ENCODE results near the gene EGLN2.
"Not testable (repeated sequence)": the region's sequence is repeated elsewhere in the genome, so short reads cannot be mapped to it uniquely, and the experiment has no call there.

Gene EGLN2

DNA sequence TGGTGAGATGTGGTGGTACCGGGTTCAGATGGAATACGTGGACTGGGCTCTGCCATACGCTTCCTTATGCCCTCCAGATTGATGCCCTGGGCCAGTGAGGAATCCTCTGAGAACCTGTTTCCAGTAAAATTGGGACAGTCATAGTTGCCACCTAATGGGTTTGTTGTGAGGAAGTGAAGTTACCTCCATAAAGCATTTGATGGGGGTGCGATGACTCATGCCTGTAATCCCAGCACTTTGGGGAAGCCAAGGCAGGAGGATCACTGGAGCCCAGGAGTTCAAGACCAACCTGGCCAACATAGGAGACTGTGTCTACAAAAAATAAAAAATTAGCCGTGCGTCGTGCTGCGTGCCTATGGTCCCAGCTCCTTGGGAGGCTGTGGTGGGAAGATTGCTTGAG lies 43.2 kb upstream of the EGLN2 start:
- H3K27ac ChIP-seq: no peak overlapping the region
- TF ChIP-seq, protein P1, sequence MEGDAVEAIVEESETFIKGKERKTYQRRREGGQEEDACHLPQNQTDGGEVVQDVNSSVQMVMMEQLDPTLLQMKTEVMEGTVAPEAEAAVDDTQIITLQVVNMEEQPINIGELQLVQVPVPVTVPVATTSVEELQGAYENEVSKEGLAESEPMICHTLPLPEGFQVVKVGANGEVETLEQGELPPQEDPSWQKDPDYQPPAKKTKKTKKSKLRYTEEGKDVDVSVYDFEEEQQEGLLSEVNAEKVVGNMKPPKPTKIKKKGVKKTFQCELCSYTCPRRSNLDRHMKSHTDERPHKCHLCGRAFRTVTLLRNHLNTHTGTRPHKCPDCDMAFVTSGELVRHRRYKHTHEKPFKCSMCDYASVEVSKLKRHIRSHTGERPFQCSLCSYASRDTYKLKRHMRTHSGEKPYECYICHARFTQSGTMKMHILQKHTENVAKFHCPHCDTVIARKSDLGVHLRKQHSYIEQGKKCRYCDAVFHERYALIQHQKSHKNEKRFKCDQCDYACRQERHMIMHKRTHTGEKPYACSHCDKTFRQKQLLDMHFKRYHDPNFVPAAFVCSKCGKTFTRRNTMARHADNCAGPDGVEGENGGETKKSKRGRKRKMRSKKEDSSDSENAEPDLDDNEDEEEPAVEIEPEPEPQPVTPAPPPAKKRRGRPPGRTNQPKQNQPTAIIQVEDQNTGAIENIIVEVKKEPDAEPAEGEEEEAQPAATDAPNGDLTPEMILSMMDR (IDR thresholded peaks at IDR 0.05): no peak
- TF ChIP-seq ZFX (IDR thresholded peaks at IDR 0.05; ENCODE audit: borderline replicate concordance): no peak

DNA sequence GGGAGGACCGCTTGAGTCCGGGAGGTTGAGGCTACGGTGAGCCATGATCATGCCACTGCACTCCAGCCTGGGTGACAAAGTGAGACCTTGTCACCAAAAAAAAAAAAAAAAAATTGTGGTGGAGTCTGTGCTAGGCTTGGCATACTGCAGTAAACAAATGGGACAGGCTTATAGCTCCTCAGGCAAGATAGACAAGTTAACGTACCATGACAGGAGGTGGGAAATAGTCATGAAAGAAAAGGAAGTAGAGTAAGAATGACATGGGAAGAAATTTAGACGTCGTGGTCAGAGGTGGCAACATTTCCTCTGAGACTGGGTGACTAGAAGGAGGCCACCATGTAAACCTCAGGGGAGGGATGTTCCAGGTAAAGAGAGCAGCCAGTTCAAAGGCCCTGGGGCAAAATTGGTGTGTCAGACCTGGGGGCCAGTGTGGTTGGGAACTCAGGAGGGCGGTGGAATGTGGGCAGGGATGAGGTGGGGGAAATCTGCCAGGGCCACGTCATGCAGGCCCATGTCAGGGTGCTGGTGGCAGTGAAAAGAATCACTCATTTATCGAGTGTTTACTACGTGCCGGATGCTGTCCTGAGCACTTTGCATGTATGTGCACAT lies 42.4 kb upstream of the EGLN2 start:
- H3K27ac ChIP-seq: no peak overlapping the region
- TF ChIP-seq, protein P1 (IDR thresholded peaks at IDR 0.05): no peak
- TF ChIP-seq ZFX (IDR thresholded peaks at IDR 0.05; ENCODE audit: borderline replicate concordance): no peak

DNA sequence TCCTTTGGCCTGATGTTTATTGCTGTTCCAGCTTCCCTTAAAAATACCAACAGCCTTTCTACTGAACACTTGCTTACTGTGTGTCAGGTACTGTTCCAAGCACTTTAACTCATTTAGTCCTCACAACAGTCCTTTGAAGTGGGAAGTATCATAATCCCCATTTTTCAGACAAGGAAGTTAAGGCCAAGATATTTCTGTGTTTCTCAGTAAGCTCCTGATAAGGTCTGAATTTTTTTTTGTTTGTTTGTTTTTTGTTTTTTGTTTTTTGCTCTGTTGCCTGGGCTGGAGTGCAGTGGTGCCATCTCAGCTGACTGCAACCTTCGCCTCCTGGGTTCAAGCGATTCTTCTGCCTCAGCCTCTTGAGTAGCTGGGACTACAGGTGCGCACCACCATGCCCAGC lies 40.5 kb upstream of the EGLN2 start:
- H3K27ac ChIP-seq: no peak overlapping the region
- no peak for TF ChIP-seq ZFX (IDR thresholded peaks at IDR 0.05; ENCODE audit: borderline replicate concordance)
- TF ChIP-seq, protein P1 (IDR thresholded peaks at IDR 0.05): no peak

DNA sequence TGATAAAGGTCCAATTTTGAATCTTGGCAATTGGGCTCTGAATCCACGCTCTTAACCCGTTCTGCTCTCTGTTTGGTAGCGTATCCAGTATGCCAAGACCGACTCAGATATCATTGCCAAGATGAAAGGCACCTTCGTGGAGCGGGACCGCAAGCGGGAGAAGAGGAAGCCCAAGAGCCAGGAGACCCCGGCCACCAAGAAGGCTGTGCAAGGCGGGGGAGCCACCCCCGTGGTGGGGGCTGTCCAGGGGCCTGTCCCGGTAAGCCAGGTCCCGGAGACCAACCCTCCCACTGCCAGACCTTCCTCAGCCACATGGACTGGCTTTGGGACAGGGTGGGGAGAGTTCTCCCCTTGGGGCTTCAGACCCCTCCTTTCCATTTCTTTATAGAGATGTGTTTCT lies 39.6 kb upstream of the EGLN2 start:
- TF ChIP-seq, protein P1 (IDR thresholded peaks at IDR 0.05): no peak
- TF ChIP-seq ZFX (IDR thresholded peaks at IDR 0.05; ENCODE audit: borderline replicate concordance): no peak
- no peak overlapping the region for H3K27ac ChIP-seq

DNA sequence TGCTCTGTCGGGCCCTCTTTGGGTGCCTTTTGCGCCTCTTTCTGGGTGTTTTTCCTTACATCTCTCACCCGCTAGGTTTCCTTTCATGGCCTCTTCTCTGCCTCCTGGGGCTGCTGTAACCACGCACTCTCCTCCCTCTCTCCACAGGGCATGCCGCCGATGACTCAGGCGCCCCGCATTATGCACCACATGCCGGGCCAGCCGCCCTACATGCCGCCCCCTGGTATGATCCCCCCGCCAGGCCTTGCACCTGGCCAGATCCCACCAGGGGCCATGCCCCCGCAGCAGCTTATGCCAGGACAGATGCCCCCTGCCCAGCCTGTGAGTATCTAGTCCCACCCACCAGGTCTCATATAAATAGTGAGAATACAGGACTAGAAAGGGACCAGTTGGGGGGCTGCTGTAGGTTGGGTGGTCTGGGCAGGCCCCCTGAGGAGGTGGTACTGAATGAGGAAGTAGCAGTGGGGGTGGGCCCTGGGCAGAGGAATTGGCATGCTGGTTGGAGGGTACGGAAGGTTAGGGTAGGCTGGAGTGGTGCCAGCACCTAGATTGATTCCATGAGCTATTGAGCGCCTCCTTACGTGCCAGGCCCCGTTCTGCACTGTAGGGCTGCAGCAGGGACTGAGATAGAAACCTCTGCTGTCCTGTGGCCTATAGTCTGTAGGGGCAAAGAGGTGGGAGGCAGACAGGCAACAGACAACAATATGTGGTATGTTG lies 36.1 kb upstream of the EGLN2 start:
- TF ChIP-seq, protein P1 (IDR thresholded peaks at IDR 0.05): no peak
- no peak for TF ChIP-seq ZFX (IDR thresholded peaks at IDR 0.05; ENCODE audit: borderline replicate concordance)
- H3K27ac ChIP-seq: no peak overlapping the region

DNA sequence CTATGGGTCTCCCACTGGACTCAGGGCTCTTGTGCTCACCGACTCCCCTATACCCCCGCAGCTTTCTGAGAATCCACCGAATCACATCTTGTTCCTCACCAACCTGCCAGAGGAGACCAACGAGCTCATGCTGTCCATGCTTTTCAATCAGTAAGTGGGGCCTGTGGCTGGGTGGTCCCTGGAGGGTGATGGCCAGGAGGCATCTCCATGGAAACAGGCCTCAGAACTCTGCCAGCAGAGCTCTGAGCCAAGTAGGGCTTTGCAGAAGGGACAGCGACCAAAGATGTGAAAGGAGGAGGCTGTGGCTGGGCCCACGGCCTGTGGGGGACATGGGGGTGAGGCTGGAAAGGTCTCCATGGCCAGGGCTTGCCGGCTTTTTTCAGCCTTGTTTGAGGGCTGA lies 35.5 kb upstream of the EGLN2 start:
- no peak for TF ChIP-seq ZFX (IDR thresholded peaks at IDR 0.05; ENCODE audit: borderline replicate concordance)
- TF ChIP-seq, protein P1 (IDR thresholded peaks at IDR 0.05): no peak

DNA sequence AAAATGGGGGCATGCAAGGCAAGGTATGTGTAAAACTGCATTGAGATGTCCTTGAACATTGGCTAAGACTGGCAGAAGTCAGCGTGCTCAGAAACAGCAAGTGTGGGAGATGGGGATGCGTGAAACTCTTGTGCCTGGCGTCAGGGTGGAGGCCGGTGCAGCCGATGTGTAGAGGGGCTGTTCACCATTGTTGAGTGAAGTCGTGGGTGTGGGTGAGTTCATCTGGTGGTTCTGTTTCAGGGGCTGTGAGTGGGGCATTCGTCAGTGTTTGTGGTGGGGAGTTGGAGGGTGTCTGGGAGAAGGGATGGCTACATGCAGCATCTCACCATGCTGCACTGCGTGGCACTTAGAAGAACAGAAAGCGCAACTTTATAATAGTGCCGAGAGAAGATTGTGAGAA lies 35.0 kb upstream of the EGLN2 start:
- TF ChIP-seq, protein P1 (IDR thresholded peaks at IDR 0.05): no peak
- no peak for TF ChIP-seq ZFX (IDR thresholded peaks at IDR 0.05; ENCODE audit: borderline replicate concordance)
- H3K27ac ChIP-seq: no peak overlapping the region

More for the DNA sequence above, 35.5 kb upstream of the EGLN2 start:
- no peak overlapping the region for H3K27ac ChIP-seq

DNA sequence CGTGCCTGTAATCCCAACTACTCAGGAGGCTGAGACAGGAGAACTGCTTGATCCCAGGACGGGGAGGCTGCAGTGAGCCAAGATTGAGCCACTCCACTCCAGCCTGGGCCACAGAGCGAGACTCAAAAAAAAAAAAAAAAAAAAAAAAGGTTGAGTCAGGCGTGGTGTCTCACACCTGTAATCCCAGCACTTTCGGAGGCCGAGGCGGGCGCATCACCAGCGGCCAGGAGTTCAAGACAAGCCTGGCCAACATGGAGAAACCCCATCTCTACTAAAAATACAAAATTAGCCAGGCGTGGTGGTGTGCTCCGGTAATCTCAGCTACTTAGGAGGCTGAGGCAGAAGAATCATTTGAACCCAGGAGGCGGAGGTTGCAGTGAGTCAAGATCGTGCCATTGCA lies 32.6 kb upstream of the EGLN2 start:
- not testable (repeated sequence) for H3K27ac ChIP-seq
